Activated T-cell treated with anti-CD3 and anti-CD28 coated beads for 1 hour (primary cell): Measurements from ENCODE around the gene S100A14.

Experiments
- DNase-seq: peaks from one replicate; pipeline ENCODE4 v3.0.0-alpha.2; 2020; ENCODE audit warnings: low read depth

Gene S100A14

DNA sequence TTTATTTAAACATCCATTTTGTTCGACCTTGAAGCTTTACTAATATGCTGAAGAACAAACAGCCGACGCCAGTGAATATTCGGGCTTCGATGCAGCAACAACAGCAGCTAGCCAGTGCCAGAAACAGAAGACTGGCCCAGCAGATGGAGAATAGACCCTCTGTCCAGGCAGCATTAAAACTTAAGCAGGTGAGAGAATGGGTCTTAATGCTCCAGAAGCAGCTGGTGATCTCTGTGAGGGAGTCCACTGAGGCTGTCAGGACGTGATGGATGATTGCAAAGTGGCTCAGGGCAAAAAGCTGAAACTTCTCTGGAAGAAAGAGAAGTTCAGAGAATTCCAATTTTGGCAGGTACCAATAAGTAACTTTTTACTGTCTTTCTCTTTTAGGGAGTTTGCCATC, 22.1 kb upstream of the S100A14 start:
- no peak for DNase-seq

DNA sequence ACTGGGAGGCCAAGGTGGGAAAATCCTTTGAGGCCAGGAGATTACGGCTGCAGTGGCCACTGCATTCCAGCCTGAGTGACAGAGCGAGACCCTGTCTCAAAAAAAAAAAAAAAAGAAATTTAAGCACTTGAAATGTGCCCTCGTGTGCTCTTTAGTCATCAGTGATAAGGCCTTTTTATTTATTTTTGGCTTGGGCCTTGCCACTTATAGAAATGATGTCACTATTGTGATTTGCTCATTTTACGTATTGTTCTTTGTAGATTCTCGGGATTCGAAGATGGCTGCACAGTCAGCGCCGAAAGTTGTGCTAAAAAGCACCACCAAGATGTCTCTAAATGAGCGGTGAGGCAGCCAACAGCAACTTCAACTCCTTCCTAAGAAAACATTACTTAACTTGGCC, 20.2 kb upstream of the S100A14 start:
- DNase-seq: no peak

DNA sequence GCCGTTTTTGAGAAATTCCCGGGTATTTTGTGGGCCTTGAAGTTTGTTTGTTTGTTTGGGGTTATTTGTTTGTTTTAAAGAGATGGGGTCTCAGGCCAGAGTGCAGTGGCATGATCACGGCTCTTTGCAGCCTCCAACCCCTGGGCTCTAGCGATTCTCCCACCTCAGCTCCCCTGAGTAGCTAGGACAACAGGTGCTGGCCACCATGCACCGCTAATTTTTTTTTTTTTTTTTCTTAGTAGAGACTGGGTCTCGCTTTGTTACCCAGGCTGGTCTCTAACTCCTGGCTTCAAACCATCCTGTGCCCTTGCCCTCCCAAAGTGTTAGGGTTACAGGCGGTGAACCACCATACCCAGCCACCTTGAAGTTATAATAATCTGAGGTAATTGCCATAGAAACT, 19.7 kb upstream of the S100A14 start:
- DNase-seq: no peak

DNA sequence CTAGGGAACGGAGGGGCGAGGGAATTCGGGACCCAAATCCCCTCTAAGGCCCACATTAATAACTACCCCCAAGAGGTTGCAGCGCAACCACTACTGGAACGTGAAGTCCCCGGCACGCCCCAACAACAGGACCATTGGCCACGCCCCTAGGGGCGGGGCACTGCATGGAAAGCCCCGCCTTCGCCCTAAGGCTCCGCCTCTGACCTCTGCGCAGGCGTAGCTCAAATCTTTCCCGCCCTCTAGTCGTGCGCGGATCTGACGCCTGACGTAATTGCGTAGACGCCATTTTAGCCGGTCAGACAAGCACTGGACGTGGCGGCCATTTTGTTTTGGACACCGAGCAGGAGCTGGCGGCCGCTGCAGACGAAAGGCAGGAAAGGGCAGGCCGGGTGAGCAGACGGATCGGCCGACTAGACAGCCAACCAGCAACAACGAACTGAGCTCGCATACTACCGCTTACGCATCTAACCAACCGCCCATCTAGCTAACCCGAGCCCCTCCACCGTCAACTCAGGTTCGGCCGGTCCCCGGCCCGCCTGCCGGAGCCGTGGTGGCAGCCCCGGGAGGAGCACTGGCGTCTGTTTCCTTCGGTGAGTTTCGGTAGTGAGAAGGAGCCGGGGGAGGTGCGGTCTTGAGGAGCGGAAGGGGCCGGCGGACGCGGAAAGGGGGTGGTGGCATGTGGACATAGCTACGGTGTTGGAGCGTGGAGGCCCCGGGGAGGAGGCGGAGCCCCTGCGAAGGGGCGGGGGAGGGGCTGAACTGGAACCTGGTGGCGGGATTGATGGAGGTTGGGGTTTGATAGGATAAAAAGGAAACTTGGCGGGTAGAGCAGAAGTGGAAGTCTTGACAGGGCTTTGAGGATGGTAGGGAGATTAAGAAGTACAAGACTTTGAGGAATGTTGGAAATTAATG, 17.9 kb upstream of the S100A14 start, which contains the start of gene CHTOP:
Gene CHTOP, plus strand, starts transcription at position 313 of the 912 bp plus-strand sequence. CDS start 2,523 bp downstream, outside the sequence.
- peak; percentile 96 for DNase-seq

DNA sequence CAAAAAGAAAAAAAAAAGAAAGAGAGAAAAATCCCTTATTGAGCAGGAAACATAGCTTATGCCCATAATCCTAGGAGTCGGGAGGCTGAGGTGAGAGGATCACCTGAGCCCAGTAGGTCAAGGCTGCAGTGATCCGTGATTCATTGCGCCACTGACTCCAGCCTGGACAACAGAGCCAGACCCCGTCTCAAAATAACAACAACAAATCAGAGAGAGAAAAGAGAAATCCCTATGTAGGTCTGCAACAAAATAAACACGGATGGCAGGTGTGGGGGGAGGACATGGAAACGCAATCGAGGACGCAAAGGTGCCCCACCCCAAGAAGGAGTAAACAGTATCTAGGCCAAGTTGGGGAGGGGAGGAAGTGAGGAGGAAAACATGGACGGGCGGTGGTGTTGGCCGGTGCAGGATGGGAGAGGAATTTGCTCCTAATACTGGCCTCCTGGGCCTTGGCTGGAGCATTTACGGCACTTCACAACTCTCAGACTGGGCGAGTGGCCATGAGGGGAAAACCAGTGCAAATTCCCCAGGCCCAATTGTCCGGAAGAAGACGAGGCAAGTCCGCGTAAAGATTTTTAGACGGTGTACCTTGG, 17.1 kb upstream of the S100A14 start:
- DNase-seq: no peak

DNA sequence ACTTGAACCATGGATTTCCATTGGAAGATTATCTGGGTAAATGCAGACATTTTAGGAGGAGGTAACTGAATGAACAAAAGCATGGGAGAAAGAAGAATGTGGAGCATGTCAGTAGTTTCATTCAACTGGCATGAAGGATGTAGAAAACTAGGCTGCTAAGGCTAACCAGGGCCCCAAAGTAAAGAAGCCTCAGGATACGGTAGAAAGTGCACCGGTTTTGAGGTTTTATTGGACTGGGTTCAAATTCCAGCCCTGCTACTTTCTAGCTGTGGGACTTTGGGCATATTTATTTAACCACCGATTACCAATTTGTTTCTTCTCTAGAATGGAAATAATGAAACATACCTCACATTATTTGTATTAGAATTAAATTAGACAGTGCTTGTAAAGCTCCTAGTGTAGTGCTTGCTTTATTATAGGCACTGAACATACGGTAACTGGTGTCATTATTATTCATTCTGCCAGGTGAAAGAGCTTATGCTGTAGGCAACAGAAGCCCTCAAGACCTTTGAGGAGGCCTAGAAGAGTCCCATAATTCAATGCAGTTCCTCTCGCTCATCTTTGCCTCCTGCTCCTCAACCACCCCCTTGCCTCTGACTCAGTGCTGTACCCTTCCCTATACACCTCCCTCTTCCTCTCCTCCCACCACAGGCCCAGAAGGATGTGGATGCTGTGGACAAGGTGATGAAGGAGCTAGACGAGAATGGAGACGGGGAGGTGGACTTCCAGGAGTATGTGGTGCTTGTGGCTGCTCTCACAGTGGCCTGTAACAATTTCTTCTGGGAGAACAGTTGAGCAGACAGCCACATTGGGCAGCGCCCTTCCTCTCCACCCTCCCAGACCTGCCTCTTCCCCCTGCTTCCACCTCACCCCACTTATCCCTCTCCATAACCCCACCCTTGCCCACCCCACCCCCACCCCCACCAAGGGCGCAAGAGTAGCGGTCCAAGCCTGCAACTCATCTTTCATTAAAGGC, 15.2 kb upstream of the S100A14 start:
- DNase-seq: no peak

DNA sequence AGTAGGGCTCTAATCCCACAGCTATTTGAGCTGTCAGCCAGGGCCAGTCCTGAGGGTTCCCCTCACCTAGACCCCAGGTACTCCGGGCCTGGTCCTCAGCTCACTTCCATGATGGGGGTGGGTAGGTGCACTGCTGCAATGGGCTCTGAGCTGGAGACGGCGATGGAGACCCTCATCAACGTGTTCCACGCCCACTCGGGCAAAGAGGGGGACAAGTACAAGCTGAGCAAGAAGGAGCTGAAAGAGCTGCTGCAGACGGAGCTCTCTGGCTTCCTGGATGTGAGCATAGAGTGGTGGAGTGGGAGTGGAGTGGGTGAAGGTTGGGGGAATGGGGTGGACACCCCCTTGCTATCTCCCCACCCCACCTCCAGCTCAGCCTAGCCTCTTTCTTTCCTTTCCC, 14.3 kb upstream of the S100A14 start:
- DNase-seq: no peak

DNA sequence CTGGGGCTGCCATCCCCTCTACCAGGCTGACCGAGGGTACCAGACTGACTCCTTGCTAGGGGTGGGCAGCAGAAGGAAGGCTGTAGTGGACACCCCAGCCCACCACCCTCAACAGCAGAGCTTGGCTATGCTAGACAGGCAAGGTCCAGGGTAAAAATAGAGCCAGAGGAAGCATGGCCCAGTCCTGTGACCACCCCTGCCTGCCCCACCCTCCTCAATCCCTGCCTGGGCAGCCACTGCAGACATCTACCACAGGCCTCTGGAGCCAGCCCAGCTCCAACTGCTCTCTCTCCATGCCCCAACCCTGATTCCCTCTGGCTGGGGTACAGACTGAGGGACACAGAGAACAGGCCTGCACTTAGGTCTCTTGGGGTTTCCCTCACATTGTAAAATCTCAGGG, 13.8 kb upstream of the S100A14 start:
- no peak for DNase-seq

DNA sequence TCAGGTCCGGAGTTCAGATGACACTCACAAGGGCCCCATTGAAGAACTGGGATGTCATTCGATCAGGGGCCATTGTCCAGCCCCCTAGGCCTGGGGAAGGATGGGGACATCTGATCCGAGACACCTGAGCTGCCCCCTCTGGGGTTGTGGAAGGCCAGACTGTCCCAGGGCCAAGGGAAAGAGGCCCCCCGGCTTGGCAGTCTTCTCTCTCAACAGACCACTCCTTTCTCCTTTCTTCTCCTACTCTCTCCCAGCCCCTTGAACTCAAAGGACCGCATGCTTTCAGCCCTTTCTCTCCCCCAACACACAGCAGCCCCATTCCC, 13.2 kb upstream of the S100A14 start:
- DNase-seq: no peak

DNA sequence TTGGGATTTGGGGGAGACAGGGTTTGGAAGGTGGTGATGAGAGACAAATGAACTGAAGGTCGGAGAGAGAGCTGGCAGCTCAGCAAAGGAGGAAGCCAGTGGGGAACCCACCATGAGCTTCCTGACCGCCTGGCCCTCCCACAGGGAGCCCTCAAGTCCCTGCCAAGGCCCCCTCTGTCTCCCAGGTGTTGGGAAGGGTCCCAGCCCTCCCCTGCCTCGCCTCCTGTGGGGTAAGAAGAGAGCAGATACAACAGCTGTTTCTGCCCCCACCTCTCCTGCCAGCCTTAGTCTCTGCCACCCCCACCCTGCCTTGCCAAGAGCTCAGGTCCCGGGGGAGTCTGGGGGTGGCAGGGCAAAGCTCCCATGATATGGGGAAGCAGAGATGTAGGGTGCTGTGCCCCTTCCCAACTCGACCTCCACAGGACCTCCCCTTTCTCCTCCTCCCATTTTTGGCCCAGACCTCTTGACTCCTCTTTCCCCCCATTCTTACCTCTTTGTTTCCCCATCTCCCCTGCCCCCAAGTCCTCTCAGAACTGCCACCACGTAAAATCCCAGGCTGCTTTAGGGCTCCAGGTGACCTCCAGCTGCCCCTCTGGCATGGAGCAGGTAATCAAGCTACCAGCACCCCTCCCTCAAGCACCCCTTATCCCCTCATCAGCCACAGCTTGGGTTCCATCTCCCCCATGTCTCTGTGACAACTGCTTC, 12.7 kb upstream of the S100A14 start:
- no peak for DNase-seq

DNA sequence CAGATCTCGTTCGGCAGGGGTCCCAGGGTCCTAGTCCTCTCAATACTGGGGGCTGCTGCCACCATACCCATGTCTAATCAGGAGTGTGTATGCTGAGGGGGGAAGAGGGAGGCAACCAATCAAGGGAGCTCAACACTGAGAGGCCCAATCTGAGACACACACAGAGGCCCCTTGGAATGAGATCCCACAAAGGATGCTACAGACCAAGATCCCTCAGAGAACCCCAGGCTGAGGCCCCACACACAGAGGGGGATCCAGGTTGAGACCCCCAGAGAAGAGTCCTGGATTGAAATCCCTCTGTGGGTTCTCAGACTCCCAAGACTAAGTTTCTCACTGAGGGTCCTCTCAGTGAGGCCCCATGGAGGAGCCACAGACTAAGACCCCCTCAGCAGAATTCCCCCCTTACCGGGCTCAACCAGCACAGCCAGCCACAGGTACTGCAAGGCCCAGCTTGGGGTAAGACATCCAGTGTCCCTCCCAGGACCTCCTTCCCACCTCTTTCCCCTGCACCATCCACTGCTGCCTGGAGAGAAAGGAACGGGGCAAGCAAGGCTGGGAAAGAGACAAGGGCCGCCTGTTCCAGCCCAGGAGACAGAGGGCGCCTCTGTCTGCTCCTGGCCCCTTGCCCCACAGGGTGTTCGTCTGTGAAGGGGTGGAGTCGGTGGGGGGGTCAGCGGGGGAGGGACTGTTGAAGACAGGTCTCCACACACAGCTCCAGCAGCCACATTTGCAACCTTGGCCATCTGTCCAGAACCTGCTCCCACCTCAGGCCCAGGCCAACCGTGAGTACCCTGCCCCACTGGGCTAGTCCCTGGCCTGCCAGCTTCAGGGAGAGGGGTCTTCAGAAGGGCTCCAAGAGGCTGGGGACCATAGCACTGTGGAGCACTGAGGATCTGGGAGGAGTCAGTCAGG, 11.8 kb upstream of the S100A14 start, which contains the start of gene S100A1:
Gene S100A1, plus strand, starts transcription at position 720 of the 912 bp plus-strand sequence. CDS start 2,088 bp downstream, outside the sequence.
- DNase-seq: no peak

DNA sequence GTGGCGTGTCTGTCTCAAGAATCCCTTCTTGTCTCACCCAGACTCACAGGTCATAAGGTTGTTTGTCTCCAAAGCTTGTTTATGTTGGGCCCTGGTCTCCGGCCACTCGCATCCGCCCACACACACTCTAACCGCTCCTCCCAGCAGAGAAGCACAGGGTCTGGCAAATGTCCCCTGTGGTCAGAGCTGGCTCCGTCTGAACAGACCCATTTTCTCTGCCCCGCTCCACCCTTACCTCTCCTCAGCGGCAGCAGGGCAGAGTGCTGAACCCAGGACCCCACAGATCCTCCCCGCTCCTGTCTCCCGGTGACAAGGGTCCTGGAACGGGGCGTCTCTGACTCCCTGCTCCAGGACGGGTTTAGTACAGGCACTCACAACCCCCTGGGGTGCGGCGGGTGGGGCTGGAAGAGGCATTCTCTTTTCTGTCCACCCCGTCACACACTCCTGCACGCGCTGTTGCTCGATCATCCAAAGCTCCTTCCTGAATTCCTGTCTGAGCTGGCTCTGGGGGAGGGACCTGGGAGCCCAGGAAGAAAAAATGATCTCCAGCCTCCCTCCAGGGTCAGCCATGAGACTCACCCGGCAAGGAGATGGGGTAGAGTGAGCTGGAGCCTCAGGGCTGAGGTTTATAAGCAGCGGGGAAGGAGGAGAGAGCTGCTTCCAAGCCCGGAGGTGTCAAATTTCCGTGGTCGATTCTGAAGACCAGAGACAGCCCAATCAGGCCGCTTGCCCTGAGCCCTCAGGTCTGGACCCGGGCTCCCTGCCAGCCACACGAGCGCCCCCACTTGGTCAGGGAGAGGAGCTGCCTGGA, 11.0 kb upstream of the S100A14 start, which contains the start of gene S100A13:
Gene S100A13, minus strand, starts transcription at position 602 of the 811 bp plus-strand sequence. CDS start 1,033 bp downstream, outside the sequence.
- DNase-seq: no peak

DNA sequence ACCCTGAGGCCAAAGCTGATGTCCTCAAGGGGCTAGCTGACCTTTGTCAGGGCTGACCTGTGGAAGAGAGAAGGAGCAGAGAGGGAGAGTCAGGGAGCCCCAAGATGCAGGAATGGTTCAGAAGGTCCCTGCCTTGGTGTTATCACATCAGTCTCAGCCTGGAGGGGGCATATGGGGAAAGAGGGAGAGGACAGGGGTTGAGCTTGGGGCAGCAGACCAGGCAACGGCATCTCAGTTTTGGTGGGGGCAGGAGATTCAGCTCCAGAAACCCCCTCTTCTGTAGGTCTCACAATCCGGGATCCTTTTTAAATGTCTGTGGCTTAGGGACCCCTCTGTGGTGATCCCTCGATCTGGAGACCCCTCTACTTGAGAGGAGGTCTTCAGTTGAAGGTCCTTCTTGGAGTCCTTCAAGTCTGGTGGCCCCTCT, 10.4 kb upstream of the S100A14 start:
- no peak for DNase-seq

DNA sequence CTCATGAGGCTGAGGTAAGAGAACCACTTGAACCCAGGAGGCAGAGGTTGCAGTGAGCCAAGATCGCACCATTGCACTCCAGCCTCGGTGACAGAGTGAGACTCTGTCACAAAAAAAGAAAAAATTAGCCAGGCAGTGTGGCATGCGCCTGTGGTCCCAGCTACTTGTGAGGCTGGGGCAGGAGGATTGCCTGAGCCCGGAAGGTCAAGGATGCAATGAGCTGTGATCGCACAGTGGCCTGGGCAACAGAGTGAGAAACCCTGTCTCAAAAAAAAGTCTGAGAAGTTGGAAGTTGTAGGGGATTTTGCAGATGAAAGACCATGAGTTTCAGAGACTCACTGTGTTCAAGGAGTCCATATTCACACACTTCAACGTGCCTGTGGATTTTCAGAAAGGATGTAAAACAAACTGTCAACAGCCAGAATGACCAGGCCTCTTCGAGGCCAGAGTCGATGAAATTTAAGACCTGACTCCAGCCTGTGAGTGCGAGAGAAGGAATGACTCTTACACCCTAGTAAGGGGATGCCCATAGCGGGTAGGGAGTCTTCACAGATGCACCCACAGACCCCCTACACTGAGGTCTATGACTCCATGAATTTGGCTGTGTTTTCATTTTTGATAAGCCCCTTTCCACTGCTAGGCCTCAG, 9.0 kb upstream of the S100A14 start:
- no peak for DNase-seq

DNA sequence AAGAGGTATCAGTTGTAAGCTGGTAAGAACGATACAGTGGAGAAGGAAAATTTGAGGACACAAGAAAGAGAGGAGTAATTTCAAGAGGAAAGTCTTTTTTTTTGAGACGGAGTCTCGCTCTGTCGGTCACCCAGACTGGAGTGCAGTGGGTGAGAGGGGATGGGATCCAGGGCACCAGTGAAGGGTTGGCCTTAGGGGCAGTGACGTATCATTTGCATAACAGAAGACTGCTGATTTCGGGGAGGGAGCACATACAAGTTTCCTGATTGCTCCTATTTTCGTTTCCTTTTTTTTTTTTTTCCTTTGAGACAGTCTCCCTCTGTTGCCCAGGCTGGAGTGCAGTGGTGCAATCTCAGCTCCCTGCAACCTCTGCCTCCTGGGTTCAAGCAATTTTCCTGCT, 7.0 kb upstream of the S100A14 start:
- DNase-seq: no peak

DNA sequence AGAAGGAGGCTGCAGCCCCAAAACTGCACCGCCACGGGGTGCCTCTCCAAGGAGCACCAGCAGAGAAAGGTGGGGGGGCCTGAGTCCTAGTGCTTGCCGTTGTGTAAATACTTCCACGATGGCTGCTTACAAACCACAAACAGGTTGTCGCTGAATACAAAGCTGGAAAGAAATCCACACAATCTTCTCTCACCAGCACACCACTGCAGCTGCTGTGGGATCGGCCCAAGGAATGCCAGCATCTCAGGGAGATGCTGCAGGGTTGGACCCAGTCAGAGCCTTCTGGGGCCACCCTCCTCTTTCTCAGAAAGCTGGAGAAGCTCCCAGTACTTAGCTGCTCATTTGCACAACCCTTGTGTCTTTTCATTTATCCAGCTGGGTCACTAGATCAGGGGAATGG, 3.0 kb upstream of the S100A14 start:
- DNase-seq: no peak

DNA sequence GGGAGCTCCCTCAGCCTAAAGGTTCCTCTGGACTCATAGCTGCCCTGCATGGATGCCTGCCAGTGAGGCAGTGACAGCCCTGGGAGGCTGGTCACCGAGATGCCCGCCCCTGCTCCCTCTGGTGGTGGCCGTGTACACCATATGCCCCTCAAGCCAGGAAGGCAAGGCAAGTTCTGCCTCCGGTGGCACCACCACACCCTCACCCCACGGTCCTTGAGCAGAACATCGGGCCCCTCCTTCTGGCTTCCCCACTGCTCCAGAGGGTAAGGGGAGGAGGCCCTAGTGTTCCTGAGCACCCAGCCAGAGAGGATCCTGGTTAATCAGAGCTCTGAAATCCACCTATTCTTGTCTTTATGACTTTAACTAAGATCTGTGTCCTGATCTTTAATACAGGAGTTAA, 1.5 kb upstream of the S100A14 start:
- no peak for DNase-seq

DNA sequence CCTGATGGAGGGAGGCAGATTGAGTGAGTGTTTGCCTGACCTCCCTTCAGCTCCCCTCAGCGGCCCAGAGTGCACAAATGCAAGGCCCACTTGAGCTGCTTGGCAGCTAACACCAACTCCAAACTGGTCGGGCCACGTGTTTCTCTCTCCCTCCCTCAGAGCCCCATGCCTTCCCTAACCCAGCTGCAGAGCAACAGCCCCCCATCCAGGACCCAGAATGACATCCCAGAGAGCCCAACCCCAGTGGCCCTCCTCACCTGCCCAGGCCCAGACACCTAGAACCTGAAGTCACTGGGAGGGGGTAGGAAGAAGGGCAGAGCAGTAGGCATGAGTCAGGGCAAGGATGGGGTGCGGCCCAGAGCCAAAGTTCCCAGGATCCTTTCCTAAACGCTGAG, 789 bp upstream of the S100A14 start:
- no peak for DNase-seq

DNA sequence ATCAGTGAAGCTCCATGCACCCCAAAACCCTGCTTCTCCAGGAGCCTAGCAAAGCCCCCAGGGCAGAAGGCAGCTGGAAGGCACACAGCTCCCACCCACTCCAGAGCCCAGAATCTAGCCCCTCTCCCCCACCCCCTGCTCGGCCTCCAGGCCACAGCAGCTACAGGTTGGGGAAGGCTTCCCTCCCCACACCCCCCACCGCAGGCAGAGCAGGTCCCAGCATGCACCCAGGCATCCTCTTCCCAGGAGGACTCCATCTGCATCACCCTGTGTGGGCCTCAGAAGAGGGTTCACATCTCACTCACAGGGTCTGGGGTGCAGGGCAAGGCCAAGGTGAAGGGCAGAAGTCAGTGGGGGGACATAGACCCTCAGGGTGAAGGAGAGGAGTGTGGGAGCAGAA, 719 bp downstream of the S100A14 start:
- no peak for DNase-seq
